SK-N-SH treated with all-trans-retinoic acid at 6 μM for 48 hours (cell line): ENCODE results near the gene PLPPR2.

ENCODE experiments used
- ESRRG ChIP-seq: fragments of 250-450 bp; sonication (Bioruptor Pico); IDR thresholded peaks from 2 replicates; pipeline ENCODE4 v1.6.1; 2021; ENCODE audit warnings: mild to moderate bottlenecking
- GLIS3 ChIP-seq: fragments of 250-450 bp; sonication (Bioruptor Pico); IDR thresholded peaks from 2 replicates; pipeline ENCODE4 v1.5.0; 2020; ENCODE audit warnings: mild to moderate bottlenecking, moderate library complexity
- ISL1 ChIP-seq: fragments of 250-450 bp; sonication (Bioruptor Pico); IDR thresholded peaks from 2 replicates; pipeline ENCODE4 v2.1.2; 2022; ENCODE audit warnings: mild to moderate bottlenecking, moderate library complexity
- RARB ChIP-seq: fragments of 250-450 bp; sonication (Bioruptor Pico); IDR thresholded peaks from 2 replicates; pipeline ENCODE4 v1.8.0; 2021; ENCODE audit warnings: mild to moderate bottlenecking, moderate library complexity
- SNAI2 ChIP-seq: fragments of 250-450 bp; sonication (Bioruptor Pico); IDR thresholded peaks from 2 replicates; pipeline ENCODE4 v1.5.0; 2020; ENCODE audit warnings: mild to moderate bottlenecking, moderate library complexity
- TOX ChIP-seq: fragments of 250-450 bp; sonication (Bioruptor Pico); IDR thresholded peaks from 2 replicates; pipeline ENCODE4 v1.8.0; 2021; ENCODE audit warnings: mild to moderate bottlenecking, moderate library complexity, borderline replicate concordance
- ZC3H10 ChIP-seq: fragments of 250-450 bp; sonication (Bioruptor Pico); IDR thresholded peaks from 2 replicates; pipeline ENCODE4 v1.5.1; 2021; ENCODE audit warnings: mild to moderate bottlenecking, moderate library complexity
- ZFP3 ChIP-seq: fragments of 250-450 bp; sonication (Bioruptor Pico); IDR thresholded peaks from 2 replicates; pipeline ENCODE4 v1.5.0; 2020; ENCODE audit warnings: mild to moderate bottlenecking, moderate library complexity
- ZFP30 ChIP-seq: fragments of 450-650 bp; formaldehyde crosslinking; IDR thresholded peaks from 2 replicates; pipeline ENCODE4 v1.5.0; 2022; ENCODE audit warnings: mild to moderate bottlenecking, moderate library complexity
- ZNF8 ChIP-seq: fragments of 450-650 bp; formaldehyde crosslinking; IDR thresholded peaks from 2 replicates; pipeline ENCODE4 v1.5.0; 2020; ENCODE audit warnings: mild to moderate bottlenecking, moderate library complexity
- TF ChIP-seq, protein P1 (sequence below): fragments of 250-450 bp; sonication (Bioruptor Pico); IDR thresholded peaks from 2 replicates; pipeline ENCODE4 v1.8.0; 2020; ENCODE audit warnings: mild to moderate bottlenecking, moderate library complexity, borderline replicate concordance
- TF ChIP-seq, protein P2 (sequence below): fragments of 250-450 bp; sonication (Bioruptor Pico); IDR thresholded peaks from 2 replicates; pipeline ENCODE4 v1.5.0; 2020; ENCODE audit warnings: mild to moderate bottlenecking, moderate library complexity
- TF ChIP-seq, protein P3 (sequence below): fragments of 250-450 bp; sonication (Bioruptor Pico); IDR thresholded peaks from 2 replicates; pipeline ENCODE4 v1.8.0; 2021; ENCODE audit warnings: low read depth, mild to moderate bottlenecking, moderate library complexity, borderline replicate concordance

- TF ChIP-seq RARB (CRISPR knock-in tag) (no peak), ISL1 (CRISPR knock-in tag) (no peak), TOX (CRISPR knock-in tag) (no peak), ZNF8 (CRISPR knock-in tag) (no peak), GLIS3 (no peak), ZC3H10 (CRISPR knock-in tag) (no peak), ESRRG (CRISPR knock-in tag) (no peak), ZFP30 (no peak), ZFP3 (CRISPR knock-in tag) (no peak), SNAI2 (no peak)
- TF ChIP-seq, protein P1, sequence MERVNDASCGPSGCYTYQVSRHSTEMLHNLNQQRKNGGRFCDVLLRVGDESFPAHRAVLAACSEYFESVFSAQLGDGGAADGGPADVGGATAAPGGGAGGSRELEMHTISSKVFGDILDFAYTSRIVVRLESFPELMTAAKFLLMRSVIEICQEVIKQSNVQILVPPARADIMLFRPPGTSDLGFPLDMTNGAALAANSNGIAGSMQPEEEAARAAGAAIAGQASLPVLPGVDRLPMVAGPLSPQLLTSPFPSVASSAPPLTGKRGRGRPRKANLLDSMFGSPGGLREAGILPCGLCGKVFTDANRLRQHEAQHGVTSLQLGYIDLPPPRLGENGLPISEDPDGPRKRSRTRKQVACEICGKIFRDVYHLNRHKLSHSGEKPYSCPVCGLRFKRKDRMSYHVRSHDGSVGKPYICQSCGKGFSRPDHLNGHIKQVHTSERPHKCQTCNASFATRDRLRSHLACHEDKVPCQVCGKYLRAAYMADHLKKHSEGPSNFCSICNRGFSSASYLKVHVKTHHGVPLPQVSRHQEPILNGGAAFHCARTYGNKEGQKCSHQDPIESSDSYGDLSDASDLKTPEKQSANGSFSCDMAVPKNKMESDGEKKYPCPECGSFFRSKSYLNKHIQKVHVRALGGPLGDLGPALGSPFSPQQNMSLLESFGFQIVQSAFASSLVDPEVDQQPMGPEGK (CRISPR knock-in tag) = no peak
- TF ChIP-seq, protein P2, sequence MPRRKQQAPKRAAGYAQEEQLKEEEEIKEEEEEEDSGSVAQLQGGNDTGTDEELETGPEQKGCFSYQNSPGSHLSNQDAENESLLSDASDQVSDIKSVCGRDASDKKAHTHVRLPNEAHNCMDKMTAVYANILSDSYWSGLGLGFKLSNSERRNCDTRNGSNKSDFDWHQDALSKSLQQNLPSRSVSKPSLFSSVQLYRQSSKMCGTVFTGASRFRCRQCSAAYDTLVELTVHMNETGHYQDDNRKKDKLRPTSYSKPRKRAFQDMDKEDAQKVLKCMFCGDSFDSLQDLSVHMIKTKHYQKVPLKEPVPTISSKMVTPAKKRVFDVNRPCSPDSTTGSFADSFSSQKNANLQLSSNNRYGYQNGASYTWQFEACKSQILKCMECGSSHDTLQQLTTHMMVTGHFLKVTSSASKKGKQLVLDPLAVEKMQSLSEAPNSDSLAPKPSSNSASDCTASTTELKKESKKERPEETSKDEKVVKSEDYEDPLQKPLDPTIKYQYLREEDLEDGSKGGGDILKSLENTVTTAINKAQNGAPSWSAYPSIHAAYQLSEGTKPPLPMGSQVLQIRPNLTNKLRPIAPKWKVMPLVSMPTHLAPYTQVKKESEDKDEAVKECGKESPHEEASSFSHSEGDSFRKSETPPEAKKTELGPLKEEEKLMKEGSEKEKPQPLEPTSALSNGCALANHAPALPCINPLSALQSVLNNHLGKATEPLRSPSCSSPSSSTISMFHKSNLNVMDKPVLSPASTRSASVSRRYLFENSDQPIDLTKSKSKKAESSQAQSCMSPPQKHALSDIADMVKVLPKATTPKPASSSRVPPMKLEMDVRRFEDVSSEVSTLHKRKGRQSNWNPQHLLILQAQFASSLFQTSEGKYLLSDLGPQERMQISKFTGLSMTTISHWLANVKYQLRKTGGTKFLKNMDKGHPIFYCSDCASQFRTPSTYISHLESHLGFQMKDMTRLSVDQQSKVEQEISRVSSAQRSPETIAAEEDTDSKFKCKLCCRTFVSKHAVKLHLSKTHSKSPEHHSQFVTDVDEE (CRISPR knock-in tag) = no peak
- TF ChIP-seq, protein P3, sequence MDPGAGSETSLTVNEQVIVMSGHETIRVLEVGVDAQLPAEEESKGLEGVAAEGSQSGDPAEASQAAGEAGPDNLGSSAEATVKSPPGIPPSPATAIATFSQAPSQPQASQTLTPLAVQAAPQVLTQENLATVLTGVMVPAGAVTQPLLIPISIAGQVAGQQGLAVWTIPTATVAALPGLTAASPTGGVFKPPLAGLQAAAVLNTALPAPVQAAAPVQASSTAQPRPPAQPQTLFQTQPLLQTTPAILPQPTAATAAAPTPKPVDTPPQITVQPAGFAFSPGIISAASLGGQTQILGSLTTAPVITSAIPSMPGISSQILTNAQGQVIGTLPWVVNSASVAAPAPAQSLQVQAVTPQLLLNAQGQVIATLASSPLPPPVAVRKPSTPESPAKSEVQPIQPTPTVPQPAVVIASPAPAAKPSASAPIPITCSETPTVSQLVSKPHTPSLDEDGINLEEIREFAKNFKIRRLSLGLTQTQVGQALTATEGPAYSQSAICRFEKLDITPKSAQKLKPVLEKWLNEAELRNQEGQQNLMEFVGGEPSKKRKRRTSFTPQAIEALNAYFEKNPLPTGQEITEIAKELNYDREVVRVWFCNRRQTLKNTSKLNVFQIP = no peak
Observed at GRCh38 chr19:11338569-11339253, 16.5 kb upstream of the PLPPR2 start.
